PC-9 (cell line): ENCODE results near the gene CEBPB. TPM values are rescaled to one million over a fixed set of nuclear protein-coding genes. Genes with fewer than 3 reads are reported as not detected.
"Not testable (repeated sequence)": the region's sequence is repeated elsewhere in the genome, so short reads cannot be mapped to it uniquely, and the experiment has no call there.

ENCODE experiments used
- BruUV-seq: library from RNA; stranded (reverse); fragments of 400-500 nt; replicated peaks from 2 replicates; lab custom pipeline; 2021; lab: Mats Ljungman, UMichigan
- CTCF ChIA-PET: fragments of 300-600 bp; sonication (Branson Sonifier 250); formaldehyde crosslinking; loops from one replicate; lab custom pipeline; 2022; ENCODE audit warnings: antibody characterized with exemption; lab: Charles Lee
- POLR2A ChIA-PET: fragments of 300-600 bp; sonication (Branson Sonifier 250); formaldehyde crosslinking; loops from one replicate; lab custom pipeline; 2022; ENCODE audit warnings: antibody characterized with exemption; ENCODE audit not compliant: unreplicated experiment; lab: Charles Lee
- DNase-seq, 2 experiments: peaks; one replicate each; pipeline versions ENCODE4 v3.0.0 to v3.0.0-alpha.2; 2015 to 2022; ENCODE audit warnings: mixed read lengths in 1 of 2
- H2AFZ ChIP-seq: fragments of 200-600 bp; sonication (generic); 2 replicates; pipeline ENCODE4 v1.8.1; 2017; ENCODE audit warnings: antibody characterized with exemption
- H3F3A ChIP-seq: fragments of 200-600 bp; sonication (generic); 2 replicates; pipeline ENCODE4 v1.8.1; 2017; ENCODE audit warnings: antibody characterized with exemption, mild to moderate bottlenecking, low read depth; ENCODE audit not compliant: insufficient read depth
- H3K27ac ChIP-seq: fragments of 200-600 bp; sonication (generic); 2 replicates; pipeline ENCODE4 v1.6.1; 2016; ENCODE audit warnings: mixed run types
- H3K27me3 ChIP-seq: fragments of 200-600 bp; sonication (generic); 2 replicates; pipeline ENCODE4 v1.6.1; 2016; ENCODE audit warnings: low read depth, mixed run types; ENCODE audit not compliant: insufficient read depth
- H3K36me3 ChIP-seq: fragments of 200-600 bp; sonication (generic); 2 replicates; pipeline ENCODE4 v1.6.1; 2016; ENCODE audit warnings: low read depth, mixed run types
- H3K4me1 ChIP-seq: fragments of 200-600 bp; sonication (generic); replicated peaks from 2 replicates; pipeline ENCODE4 v1.6.1; 2016; ENCODE audit warnings: mixed run types; ENCODE audit not compliant: insufficient read depth
- H3K4me2 ChIP-seq: fragments of 200-600 bp; sonication (generic); 2 replicates; pipeline ENCODE4 v1.6.1; 2017; ENCODE audit warnings: mixed run types
- H3K4me3 ChIP-seq: fragments of 200-600 bp; sonication (generic); 2 replicates; pipeline ENCODE4 v1.6.1; 2016; ENCODE audit warnings: mixed run types
- H3K79me2 ChIP-seq: fragments of 200-600 bp; sonication (generic); 2 replicates; pipeline ENCODE4 v1.6.1; 2017; ENCODE audit warnings: low read depth, mixed run types
- H3K9me2 ChIP-seq: fragments of 200-600 bp; sonication (generic); 2 replicates; pipeline ENCODE4 v1.8.1; 2017; ENCODE audit warnings: mild to moderate bottlenecking; ENCODE audit not compliant: insufficient read depth
- H3K9me3 ChIP-seq: fragments of 200-600 bp; sonication (generic); 2 replicates; pipeline ENCODE4 v1.8.1; 2016; ENCODE audit warnings: low read depth; ENCODE audit not compliant: insufficient read depth
- H4K20me1 ChIP-seq: fragments of 200-600 bp; sonication (generic); 2 replicates; pipeline ENCODE4 v1.8.1; 2017; ENCODE audit not compliant: insufficient read depth
- EZH2 ChIP-seq: fragments of 200-600 bp; sonication (generic); IDR thresholded peaks from 2 replicates; pipeline ENCODE4 v1.8.0; 2017; ENCODE audit warnings: antibody characterized with exemption, low read depth
- intact Hi-C: fragments of 100-400 bp; cut with micrococcal nuclease; formaldehyde crosslinking; loops from one replicate; pipeline ENCODE4 v1.10.0; 2022; ENCODE audit not compliant: unreplicated experiment
- total RNA-seq: library from RNA; stranded (reverse); gene quantifications from 2 replicates; pipeline ENCODE4 v1.2.3, GENCODE V29; 2021
- TF ChIP-seq, protein P1 (sequence below): fragments of 200-600 bp; sonication (generic); conservative IDR thresholded peaks from 2 replicates; pipeline ENCODE4 v1.6.1; 2017; ENCODE audit warnings: mixed run types, antibody characterized with exemption, mild to moderate bottlenecking, moderate library complexity

The CEBPB gene
- total RNA-seq, 1 experiment from 2014 or later: 112 TPM

DNA sequence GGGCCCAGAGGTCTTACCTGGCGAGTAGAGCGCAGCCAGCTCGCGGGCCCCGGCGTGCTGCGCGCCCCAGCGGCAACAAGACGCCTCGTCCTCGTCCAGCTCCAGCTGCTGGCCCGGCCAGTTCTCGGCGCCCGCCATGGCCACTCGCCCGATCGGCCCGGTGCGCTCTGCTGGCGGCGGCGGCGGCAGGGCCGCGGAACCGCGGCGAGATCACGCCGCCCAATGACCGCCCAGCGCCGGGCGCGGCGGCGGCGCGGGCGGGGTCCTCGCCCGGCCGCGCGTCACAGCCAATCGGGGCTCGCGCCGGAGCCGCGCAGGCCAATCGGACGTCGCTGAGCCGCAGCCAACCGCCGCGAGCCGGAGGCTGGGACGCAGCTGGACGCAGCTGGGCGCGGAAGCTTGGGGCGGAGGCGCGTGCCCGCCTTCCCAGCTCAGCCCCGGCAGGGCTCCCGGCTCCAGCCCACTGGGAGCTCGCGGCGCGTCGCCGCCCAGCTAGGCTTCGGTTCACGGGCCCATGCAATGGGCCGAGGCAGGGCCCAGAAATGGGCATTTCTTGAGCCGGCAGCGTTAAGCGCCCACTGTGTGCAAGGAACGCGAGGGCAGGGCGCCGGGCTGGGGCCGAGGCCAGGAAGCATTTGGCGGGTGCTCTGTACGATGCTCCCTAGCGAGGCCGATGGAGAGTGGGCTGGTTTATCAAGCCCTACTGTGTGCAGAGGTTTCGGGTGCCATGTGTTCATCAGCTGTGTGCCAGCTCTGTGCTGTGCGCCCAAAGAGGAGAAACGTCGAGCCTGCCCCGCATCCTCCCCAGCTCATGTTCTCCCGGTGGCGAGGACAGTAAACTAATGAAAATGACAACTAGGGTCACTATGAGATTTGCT is 36.9 kb upstream of the CEBPB start, which contains the start of gene PEDS1:
PEDS1 (minus strand) TSS at position 224 of the 878 bp plus-strand sequence; CDS start at position 138, 86 bp downstream.
- Histone ChIP-seq H3K79me2 (peaks cover 45% of the 10 kb centered on the region), H3K36me3 (no peaks in the 10 kb centered on the region), H3K9me2 (no peaks in the 10 kb centered on the region), H3F3A (peaks cover 13% of the 10 kb centered on the region; the same call in 1 of the 2 replicates), H3K4me1 (peaks cover 34% of the 10 kb centered on the region), H3K27ac (no peak within 1 kb of the TSS; the same call in 1 of the 2 replicates), H3K4me3 (peak within 1 kb of the TSS; percentile 80), H3K9me3 (no peaks in the 10 kb centered on the region), H3K4me2 (peak within 1 kb of the TSS; percentile 95), H3K27me3 (no peaks in the 10 kb centered on the region), H4K20me1 (no peaks in the 10 kb centered on the region; the same call in 1 of the 2 replicates), H2AFZ (peak within 1 kb of the TSS; percentile 92)
- DNase-seq: peak; percentile 79 to 94
- ChIA-PET CTCF (interaction anchor here (0.6 to 3.2 kb wide), 9 partner anchors 12 to 900 kb away, joined by 3 to 32 read pairs (median 5); no protein-coding TSS in a partner anchor), POLR2A (interaction anchor here (0.5 to 1.0 kb wide), 12 partner anchors 12 to 1619 kb away, joined by 3 to 12 read pairs (median 4); no protein-coding TSS in a partner anchor)
- intact Hi-C loops: loop anchor here (1.0 to 5.0 kb wide), 3 partner anchors 13 to 83 kb away; partner anchors contain the start of gene UBE2V1
- TSS peak; percentile 93 for BruUV-seq
- TF ChIP-seq EZH2: no peak
- TF ChIP-seq, protein P1, sequence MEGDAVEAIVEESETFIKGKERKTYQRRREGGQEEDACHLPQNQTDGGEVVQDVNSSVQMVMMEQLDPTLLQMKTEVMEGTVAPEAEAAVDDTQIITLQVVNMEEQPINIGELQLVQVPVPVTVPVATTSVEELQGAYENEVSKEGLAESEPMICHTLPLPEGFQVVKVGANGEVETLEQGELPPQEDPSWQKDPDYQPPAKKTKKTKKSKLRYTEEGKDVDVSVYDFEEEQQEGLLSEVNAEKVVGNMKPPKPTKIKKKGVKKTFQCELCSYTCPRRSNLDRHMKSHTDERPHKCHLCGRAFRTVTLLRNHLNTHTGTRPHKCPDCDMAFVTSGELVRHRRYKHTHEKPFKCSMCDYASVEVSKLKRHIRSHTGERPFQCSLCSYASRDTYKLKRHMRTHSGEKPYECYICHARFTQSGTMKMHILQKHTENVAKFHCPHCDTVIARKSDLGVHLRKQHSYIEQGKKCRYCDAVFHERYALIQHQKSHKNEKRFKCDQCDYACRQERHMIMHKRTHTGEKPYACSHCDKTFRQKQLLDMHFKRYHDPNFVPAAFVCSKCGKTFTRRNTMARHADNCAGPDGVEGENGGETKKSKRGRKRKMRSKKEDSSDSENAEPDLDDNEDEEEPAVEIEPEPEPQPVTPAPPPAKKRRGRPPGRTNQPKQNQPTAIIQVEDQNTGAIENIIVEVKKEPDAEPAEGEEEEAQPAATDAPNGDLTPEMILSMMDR: no peak

DNA sequence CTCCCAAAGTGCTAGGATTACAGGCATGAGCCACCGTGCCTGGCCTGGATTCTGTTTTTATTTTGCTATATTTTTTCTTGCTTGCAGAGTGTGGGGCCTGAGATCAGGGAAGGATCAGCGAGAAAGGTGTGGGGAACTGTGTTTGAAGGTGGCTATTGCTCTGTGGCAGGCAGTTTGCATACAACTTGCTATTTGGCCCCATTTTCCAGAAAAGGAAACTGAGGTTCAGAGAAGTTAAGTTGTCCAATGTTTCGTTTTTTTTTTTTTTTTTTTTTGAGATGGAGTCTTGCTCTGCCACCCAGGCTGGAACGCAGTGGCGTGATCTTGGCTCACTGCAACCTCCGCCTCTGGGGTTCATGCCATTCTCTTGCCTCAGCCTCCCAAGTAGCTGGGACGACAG is 29.1 kb upstream of the CEBPB start:
- BruUV-seq, POLR2A ChIA-PET: not testable (repeated sequence)
- intact Hi-C loops: loop anchor here (10.0 kb wide), 1 partner anchor 607 kb away; no protein-coding TSS in a partner anchor

DNA sequence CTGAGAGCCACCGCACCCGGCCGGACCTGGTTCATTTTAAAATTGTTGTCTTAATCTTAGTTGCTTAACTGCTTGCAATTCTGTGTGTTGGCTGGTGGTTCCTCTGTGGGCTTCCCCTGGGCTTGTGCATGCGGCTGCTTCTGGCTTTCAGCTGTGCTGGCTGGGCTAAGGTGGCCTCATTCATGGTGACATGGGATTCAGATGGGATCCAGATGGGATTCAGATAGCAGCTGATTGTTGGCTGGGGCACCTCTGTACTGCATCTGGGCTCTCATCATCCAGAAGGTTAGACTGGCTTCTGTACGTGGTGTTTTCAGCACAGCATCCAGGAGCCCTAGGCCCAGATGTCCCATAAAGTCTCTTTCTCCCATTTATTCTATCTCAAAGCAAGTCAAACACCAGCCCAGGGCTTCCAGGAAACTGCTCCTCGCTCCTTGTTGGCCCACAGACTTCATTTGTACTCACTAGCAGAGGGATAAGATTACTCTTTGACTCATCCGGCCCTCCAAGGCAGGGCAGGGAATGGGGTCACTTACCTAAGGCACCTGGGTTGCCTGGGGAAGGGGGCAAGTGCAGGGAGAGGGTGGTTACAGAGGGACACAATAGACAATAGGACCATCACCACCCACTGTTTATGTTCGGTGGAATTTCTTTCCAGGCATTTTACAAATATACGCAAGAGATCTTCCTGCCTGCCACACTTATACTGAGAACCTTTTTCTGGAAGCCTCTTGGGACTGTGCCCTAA is 26.9 kb upstream of the CEBPB start:
- intact Hi-C loops: loop anchor here (10.0 kb wide), 1 partner anchor 609 kb away; no protein-coding TSS in a partner anchor
- no peaks in the 10 kb centered on the region for H3K27me3 ChIP-seq
- no peak overlapping the region for H2AFZ ChIP-seq
- H4K20me1 ChIP-seq: no peaks in the 10 kb centered on the region
- peaks cover 45% of the 10 kb centered on the region for H3K4me1 ChIP-seq
- H3K27ac ChIP-seq: peak overlapping the region; percentile 33
- no TSS peak for BruUV-seq
- no peak overlapping the region for H3K4me3 ChIP-seq
- DNase-seq: peak; percentile 71 to 79
- ChIA-PET CTCF (no interaction called here), POLR2A (no interaction called here)
- peak overlapping the region; percentile 59 for H3K4me2 ChIP-seq
- H3K79me2 ChIP-seq: no peaks in the 10 kb centered on the region
- H3K9me3 ChIP-seq: no peaks in the 10 kb centered on the region
- peaks cover 33% of the 10 kb centered on the region for H3F3A ChIP-seq
- no peaks in the 10 kb centered on the region for H3K36me3 ChIP-seq
- TF ChIP-seq, protein P1: no peak
- TF ChIP-seq EZH2: no peak
- H3K9me2 ChIP-seq: no peaks in the 10 kb centered on the region

More for the DNA sequence above, 29.1 kb upstream of the CEBPB start:
- H3K27ac ChIP-seq, DNase-seq, H3K79me2 ChIP-seq, H4K20me1 ChIP-seq, H2AFZ ChIP-seq, H3K4me3 ChIP-seq, H3K9me3 ChIP-seq, H3K36me3 ChIP-seq, CTCF ChIA-PET, H3K4me2 ChIP-seq, H3K9me2 ChIP-seq, H3K27me3 ChIP-seq: not testable (repeated sequence)
- Histone ChIP-seq H3K4me1 (peaks cover 36% of the 10 kb centered on the region), H3F3A (peaks cover 33% of the 10 kb centered on the region)
